ENCODE data around the gene MAMSTR. TPM values are rescaled to one million over a fixed set of nuclear protein-coding genes. Genes with fewer than 3 reads are reported as not detected.

MAMSTR gene
- total and polyA plus RNA-seq, 10 of the 15 experiments (the other 5 are each of a cell fraction or from before 2014, with no cell fraction given): 0.04 to 0.73 (median 0.31) TPM; not detected in 1

DNA sequence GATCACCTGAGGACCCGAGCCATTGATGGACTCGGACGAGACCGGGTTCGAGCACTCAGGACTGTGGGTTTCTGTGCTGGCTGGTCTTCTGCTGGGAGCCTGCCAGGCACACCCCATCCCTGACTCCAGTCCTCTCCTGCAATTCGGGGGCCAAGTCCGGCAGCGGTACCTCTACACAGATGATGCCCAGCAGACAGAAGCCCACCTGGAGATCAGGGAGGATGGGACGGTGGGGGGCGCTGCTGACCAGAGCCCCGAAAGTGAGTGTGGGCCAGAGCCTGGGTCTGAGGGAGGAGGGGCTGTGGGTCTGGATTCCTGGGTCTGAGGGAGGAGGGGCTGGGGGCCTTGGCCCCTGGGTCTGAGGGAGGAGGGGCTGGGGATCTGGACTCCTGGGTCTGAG lies 36.7 kb upstream of the MAMSTR start:
- DNase-seq (ENCODE audit: low read depth, low spot score) (no peak), FAIRE-seq (no peak), ATAC-seq (no peak)
- peaks cover 2 to 6% of the 10 kb centered on the region in 2 experiments; a peak in 3 of 4 replicates for H3K27me3 ChIP-seq (replicated peaks in 1 of 2; ENCODE audit: control insufficient read depth in 2 of 2, insufficient read depth in 2 of 2, low read length in 1 of 2)
- no peak overlapping the region for H3K27ac ChIP-seq (ENCODE audit: control insufficient read depth, insufficient read depth)
- no peak overlapping the region for H3K4me3 ChIP-seq
- TF ChIP-seq JUNB (IDR thresholded peaks at IDR 0.05) (no peak), JUND (IDR thresholded peaks at IDR 0.05; ENCODE audit: low read depth, low read length) (no peak), ZNF217 (IDR thresholded peaks at IDR 0.05) (no peak), PAX5 (IDR thresholded peaks at IDR 0.05; ENCODE audit: borderline replicate concordance, low read depth, low read length) (no peak), SREBF1 (IDR thresholded peaks at IDR 0.05; ENCODE audit: low read length) (no peak), SREBF2 (IDR thresholded peaks at IDR 0.05; ENCODE audit: low read length) (no peak), MYB (IDR thresholded peaks at IDR 0.05; ENCODE audit: borderline replicate concordance, low read depth, low read length) (no peak), MEF2B (IDR thresholded peaks at IDR 0.05; ENCODE audit: partially characterized antibody, poor library complexity, severe bottlenecking) (no peak), SMAD5 (IDR thresholded peaks at IDR 0.05; ENCODE audit: low read depth) (no peak), MEF2A (IDR thresholded peaks at IDR 0.05; ENCODE audit: insufficient read depth, low read depth, low read length) (no peak), FOS (IDR thresholded peaks at IDR 0.05; ENCODE audit: borderline replicate concordance, extremely low read depth, insufficient read length) (no peak), EP300 (IDR thresholded peaks at IDR 0.05; ENCODE audit: borderline replicate concordance in 1 of 2, control insufficient read depth in 1 of 2, low read depth in 2 of 2, low read length in 2 of 2) (no peak)
- TF ChIP-seq, protein P1, sequence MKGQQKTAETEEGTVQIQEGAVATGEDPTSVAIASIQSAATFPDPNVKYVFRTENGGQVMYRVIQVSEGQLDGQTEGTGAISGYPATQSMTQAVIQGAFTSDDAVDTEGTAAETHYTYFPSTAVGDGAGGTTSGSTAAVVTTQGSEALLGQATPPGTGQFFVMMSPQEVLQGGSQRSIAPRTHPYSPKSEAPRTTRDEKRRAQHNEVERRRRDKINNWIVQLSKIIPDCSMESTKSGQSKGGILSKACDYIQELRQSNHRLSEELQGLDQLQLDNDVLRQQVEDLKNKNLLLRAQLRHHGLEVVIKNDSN (IDR thresholded peaks at IDR 0.05; ENCODE audit: borderline replicate concordance, extremely low read length, insufficient read depth, low read depth, low read length): no peak
- TF ChIP-seq, protein P2, sequence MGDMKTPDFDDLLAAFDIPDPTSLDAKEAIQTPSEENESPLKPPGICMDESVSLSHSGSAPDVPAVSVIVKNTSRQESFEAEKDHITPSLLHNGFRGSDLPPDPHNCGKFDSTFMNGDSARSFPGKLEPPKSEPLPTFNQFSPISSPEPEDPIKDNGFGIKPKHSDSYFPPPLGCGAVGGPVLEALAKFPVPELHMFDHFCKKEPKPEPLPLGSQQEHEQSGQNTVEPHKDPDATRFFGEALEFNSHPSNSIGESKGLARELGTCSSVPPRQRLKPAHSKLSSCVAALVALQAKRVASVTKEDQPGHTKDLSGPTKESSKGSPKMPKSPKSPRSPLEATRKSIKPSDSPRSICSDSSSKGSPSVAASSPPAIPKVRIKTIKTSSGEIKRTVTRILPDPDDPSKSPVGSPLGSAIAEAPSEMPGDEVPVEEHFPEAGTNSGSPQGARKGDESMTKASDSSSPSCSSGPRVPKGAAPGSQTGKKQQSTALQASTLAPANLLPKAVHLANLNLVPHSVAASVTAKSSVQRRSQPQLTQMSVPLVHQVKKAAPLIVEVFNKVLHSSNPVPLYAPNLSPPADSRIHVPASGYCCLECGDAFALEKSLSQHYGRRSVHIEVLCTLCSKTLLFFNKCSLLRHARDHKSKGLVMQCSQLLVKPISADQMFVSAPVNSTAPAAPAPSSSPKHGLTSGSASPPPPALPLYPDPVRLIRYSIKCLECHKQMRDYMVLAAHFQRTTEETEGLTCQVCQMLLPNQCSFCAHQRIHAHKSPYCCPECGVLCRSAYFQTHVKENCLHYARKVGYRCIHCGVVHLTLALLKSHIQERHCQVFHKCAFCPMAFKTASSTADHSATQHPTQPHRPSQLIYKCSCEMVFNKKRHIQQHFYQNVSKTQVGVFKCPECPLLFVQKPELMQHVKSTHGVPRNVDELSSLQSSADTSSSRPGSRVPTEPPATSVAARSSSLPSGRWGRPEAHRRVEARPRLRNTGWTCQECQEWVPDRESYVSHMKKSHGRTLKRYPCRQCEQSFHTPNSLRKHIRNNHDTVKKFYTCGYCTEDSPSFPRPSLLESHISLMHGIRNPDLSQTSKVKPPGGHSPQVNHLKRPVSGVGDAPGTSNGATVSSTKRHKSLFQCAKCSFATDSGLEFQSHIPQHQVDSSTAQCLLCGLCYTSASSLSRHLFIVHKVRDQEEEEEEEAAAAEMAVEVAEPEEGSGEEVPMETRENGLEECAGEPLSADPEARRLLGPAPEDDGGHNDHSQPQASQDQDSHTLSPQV (IDR thresholded peaks at IDR 0.05): no peak
- TF ChIP-seq, protein P3, sequence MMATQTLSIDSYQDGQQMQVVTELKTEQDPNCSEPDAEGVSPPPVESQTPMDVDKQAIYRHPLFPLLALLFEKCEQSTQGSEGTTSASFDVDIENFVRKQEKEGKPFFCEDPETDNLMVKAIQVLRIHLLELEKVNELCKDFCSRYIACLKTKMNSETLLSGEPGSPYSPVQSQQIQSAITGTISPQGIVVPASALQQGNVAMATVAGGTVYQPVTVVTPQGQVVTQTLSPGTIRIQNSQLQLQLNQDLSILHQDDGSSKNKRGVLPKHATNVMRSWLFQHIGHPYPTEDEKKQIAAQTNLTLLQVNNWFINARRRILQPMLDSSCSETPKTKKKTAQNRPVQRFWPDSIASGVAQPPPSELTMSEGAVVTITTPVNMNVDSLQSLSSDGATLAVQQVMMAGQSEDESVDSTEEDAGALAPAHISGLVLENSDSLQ (IDR thresholded peaks at IDR 0.05): no peak
- H3K9ac ChIP-seq (ENCODE audit: control insufficient read depth, insufficient read depth, low read length): no peak overlapping the region
- ChIA-PET SMC1A (ENCODE audit: uncharacterized antibody, unreplicated experiment) (no interaction called here), RAD21 (ENCODE audit: unreplicated experiment) (interaction anchor here (1.1 kb wide), 1 partner anchor 12 kb away, joined by 3 read pairs; no protein-coding TSS in a partner anchor), POLR2A (no interaction called here), CTCF (no interaction called here)
- intact Hi-C loops (cut with micrococcal nuclease; ENCODE audit: unreplicated experiment) (no loop called here), in situ Hi-C loops (cut with MboI) (no loop called here)
- H4K20me1 ChIP-seq (ENCODE audit: control insufficient read depth, insufficient read depth): no peaks in the 10 kb centered on the region
- no peak overlapping the region for H3K4me2 ChIP-seq (ENCODE audit: control insufficient read depth, insufficient read depth)
- no peak overlapping the region for H2AFZ ChIP-seq (ENCODE audit: control insufficient read depth, low read depth, low read length)
- BruUV-seq (replicated peaks): no TSS peak
- H3K9me3 ChIP-seq (replicated peaks; ENCODE audit: control insufficient read depth, insufficient read depth, low read length): no peaks in the 10 kb centered on the region
- WGBS (ENCODE audit: insufficient coverage, insufficient replicate concordance, low lambda C conversion rate, missing lambda C conversion rate): 47% methylated on average over 11 of the region's 11 CpGs
- H3K36me3 ChIP-seq (ENCODE audit: control insufficient read depth in 2 of 2, insufficient read depth in 2 of 2, low read length in 1 of 2): no peaks in the 10 kb centered on the region
- no peaks in the 10 kb centered on the region for H3K4me1 ChIP-seq (ENCODE audit: control insufficient read depth, insufficient read depth, low read length)
- no peaks in the 10 kb centered on the region for H3K79me2 ChIP-seq (ENCODE audit: control insufficient read depth, insufficient read depth, low read length)
